Esophagus (tissue), 2 donors: ENCODE measurements around the gene PRR30. TPM values are rescaled to one million over a fixed set of nuclear protein-coding genes. Genes with fewer than 3 reads are reported as not detected.
"Not testable (repeated sequence)": the region's sequence is repeated elsewhere in the genome, so short reads cannot be mapped to it uniquely, and the experiment has no call there.

Experiments
- H3K27ac ChIP-seq, 2 donors: one replicate each; pipeline ENCODE4 v1.5.1; 2013; ENCODE audit warnings: low read depth in 2 of 2, mild to moderate bottlenecking in 2 of 2, inconsistent platforms in 1 of 2, low read length in 1 of 2, moderate library complexity in 1 of 2
- H3K27me3 ChIP-seq, 2 donors: one replicate each; pipeline ENCODE4 v1.6.1; 2013; ENCODE audit warnings: low read length in 2 of 2, control low read depth in 1 of 2, mild to moderate bottlenecking in 1 of 2; ENCODE audit not compliant: insufficient read depth in 2 of 2, control insufficient read depth in 1 of 2
- H3K36me3 ChIP-seq, 2 donors: one replicate each; pipeline ENCODE4 v1.6.1; 2013; ENCODE audit warnings: low read length in 1 of 2; ENCODE audit not compliant: control insufficient read depth in 2 of 2, insufficient read depth in 2 of 2
- H3K4me1 ChIP-seq, 2 donors: one replicate each; pipeline ENCODE4 v1.6.1; 2013; ENCODE audit warnings: low read length in 1 of 2; ENCODE audit not compliant: control insufficient read depth in 2 of 2, insufficient read depth in 2 of 2
- H3K4me3 ChIP-seq, 2 donors: one replicate each; pipeline ENCODE4 v1.5.1; 2013; ENCODE audit warnings: low read length in 2 of 2, mild to moderate bottlenecking in 2 of 2, low read depth in 1 of 2, moderate library complexity in 1 of 2
- H3K9me3 ChIP-seq, 2 donors: one replicate each; pipeline ENCODE4 v1.6.1; 2013; ENCODE audit warnings: mild to moderate bottlenecking in 2 of 2, low read depth in 1 of 2, low read length in 1 of 2, moderate library complexity in 1 of 2; ENCODE audit not compliant: control insufficient read depth in 2 of 2, insufficient read depth in 1 of 2
- WGBS, 2 donors: extraction: QIAGEN DNeasy Blood & Tissue Kit; methylation state at CpG; one replicate each; pipeline ENCODE4 v1.1.7; 2013; 5-methylcytosine and 5-hydroxymethylcytosine counted together
- polyA plus RNA-seq, 2 donors: library from polyadenylated mRNA; stranded (reverse); fragments of 200-250 nt; gene quantifications; one replicate each; pipeline ENCODE4 v1.2.3, GENCODE V29; 2013
- donor health status: healthy with polysubstance abuse.
- donor health status: Bipolar disorder and iron deficiency.

Gene PRR30
- polyA plus RNA-seq, result not detected

DNA sequence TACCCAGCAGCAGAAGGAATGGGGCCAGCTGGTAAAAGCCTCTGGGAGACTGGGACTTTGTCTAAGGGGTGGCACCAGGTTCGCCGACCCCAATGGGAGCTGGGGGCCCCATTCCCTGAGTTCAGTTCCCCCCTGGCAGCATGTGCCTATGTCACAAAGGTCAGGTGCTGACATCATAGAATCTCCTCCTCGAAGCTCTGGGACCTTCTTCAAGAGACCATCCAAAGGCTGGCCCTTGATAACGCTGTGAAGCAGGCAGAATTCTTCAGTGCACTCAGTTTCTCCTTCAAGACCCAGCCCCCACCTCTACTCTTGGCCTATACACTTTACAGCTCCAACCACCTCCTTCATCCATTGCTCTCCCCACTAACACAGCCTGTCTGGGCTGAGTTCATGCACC lies at the start of gene PRR30:
Gene PRR30 (minus strand): TSS at position 101 of the 400 bp plus-strand sequence. CDS start 1,081 bp downstream, outside the sequence.
- WGBS, 2 donors, result 76 to 81% methylated on average over 4 of the region's 4 CpGs
- no peak within 1 kb of the TSS for H3K27ac ChIP-seq
- H3K4me1 ChIP-seq, result no peaks in the 10 kb centered on the region
- H3K36me3 ChIP-seq, result no peaks in the 10 kb centered on the region
- no peak within 1 kb of the TSS for H3K4me3 ChIP-seq
- H3K9me3 ChIP-seq, result no peaks in the 10 kb centered on the region
- no peaks in the 10 kb centered on the region for H3K27me3 ChIP-seq

DNA sequence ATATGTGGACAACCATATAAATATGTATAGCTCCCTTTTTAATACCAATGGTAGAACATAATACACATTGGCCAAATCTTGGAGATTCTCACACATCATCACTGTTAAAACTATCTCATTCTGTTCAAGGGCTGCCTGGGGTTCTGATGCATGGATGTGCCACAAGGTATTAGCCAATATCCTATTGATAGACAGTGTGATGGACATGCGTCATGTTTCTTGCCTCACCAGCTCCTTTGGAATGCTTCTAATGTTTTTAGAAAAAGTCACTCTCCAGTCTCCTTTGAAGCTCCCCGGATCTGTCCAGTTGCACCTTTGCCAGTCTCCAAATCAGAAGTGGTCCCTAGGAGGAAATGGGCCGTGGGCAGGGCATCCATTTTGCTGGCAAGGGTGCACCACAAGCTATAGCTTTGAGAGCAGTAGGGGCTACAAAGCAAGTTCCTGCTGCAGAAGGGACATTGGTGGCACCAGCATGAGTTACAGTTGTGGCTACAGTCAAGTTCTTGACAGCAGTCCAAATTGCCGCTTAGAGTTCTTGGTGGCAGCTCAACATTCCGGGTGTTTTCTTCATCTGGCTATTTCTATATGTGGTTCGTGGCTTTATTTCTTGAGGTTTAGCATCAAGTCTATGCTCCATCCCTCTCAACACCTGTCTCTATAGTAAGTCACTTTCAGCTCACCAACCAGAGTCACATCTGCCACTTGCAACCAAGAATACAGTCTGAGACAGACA lies 47.6 kb upstream of the PRR30 start:
- H3K36me3 ChIP-seq, result no peaks in the 10 kb centered on the region
- no peaks in the 10 kb centered on the region for H3K9me3 ChIP-seq
- H3K4me1 ChIP-seq, result no peaks in the 10 kb centered on the region
- peaks cover 0 to 2% of the 10 kb centered on the region in 2 donors for H3K27me3 ChIP-seq
- no peak overlapping the region for H3K4me3 ChIP-seq
- 68 to 71% methylated on average over 6 of the region's 6 CpGs for WGBS, 2 donors
- H3K27ac ChIP-seq, result no peak overlapping the region

- no peaks in the 10 kb centered on the region for H3K4me1 ChIP-seq
- H3K27ac ChIP-seq, result peak overlapping the region in 1 of 2 donors; percentile 38
- WGBS, 2 donors, result 34 to 41% methylated on average over 6 of the region's 6 CpGs
- H3K27me3 ChIP-seq, result no peaks in the 10 kb centered on the region
- no peaks in the 10 kb centered on the region for H3K9me3 ChIP-seq
- no peak overlapping the region for H3K4me3 ChIP-seq
- no peaks in the 10 kb centered on the region for H3K36me3 ChIP-seq
These were observed 46.3 kb upstream of the PRR30 start for GRCh38 chr2:27185331-27186026.

DNA sequence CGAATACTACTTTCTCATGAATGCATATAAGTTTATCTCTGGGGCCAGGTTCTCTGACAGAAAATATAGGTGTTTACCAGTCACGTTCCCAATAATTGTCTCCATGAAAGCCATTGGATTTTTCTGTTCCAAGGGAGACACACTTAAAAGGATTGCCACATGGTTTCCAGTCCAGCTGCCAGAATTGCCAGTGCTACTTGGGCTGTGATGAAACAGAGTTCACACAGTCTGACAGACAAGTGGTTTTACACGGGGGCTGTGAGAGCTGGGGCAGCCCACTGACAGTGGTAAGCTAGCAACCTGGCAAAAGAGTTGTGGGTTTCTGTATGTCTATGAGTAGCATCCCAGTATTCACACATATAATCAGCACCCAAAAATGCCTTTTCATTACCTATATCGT lies 44.9 kb upstream of the PRR30 start:
- H3K27ac ChIP-seq, result peak overlapping the region in 1 of 2 donors; percentile 36
- H3K36me3 ChIP-seq, result no peaks in the 10 kb centered on the region
- no peak overlapping the region for H3K4me3 ChIP-seq
- 64 to 65% methylated on average over 4 of the region's 4 CpGs for WGBS, 2 donors
- H3K9me3 ChIP-seq, result no peaks in the 10 kb centered on the region
- H3K4me1 ChIP-seq, result no peaks in the 10 kb centered on the region
- no peaks in the 10 kb centered on the region for H3K27me3 ChIP-seq

DNA sequence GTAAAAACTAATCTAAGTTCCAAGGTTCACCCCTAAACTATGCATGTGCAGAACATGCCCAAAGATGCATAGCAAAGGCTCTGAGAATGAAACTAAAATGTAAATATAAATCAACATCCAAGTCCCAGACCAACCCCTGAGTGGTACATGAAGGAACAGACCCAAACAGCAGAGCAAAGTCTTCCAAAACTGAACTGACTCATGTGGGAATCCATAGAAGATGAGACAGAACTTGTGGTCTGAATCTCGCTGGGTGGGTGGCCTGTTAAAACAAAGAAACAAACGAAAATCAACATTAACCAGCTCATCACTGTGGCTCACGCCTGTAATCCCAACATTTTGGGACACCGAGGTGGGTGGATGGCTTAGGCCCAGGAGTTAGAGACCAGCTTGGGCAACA lies 43.1 kb upstream of the PRR30 start:
- WGBS, 2 donors, result 52 to 69% methylated on average over 4 of the region's 4 CpGs
- no peaks in the 10 kb centered on the region for H3K36me3 ChIP-seq

GRCh38 chr2:27179344-27180000 lies 40.3 kb upstream of the PRR30 start:
- Histone ChIP-seq H3K27me3 (no peaks in the 10 kb centered on the region), H3K27ac (no peak overlapping the region), H3K4me3 (no peak overlapping the region), H3K9me3 (no peaks in the 10 kb centered on the region), H3K4me1 (no peaks in the 10 kb centered on the region), H3K36me3 (no peaks in the 10 kb centered on the region)
- 61 to 67% methylated on average over 3 of the region's 3 CpGs for WGBS, 2 donors

More for the DNA sequence above, 43.1 kb upstream of the PRR30 start:
- H3K9me3 ChIP-seq, result no peaks in the 10 kb centered on the region
- no peak overlapping the region for H3K4me3 ChIP-seq
- H3K27me3 ChIP-seq, result no peaks in the 10 kb centered on the region
- no peak overlapping the region for H3K27ac ChIP-seq
- H3K4me1 ChIP-seq, result no peaks in the 10 kb centered on the region

DNA sequence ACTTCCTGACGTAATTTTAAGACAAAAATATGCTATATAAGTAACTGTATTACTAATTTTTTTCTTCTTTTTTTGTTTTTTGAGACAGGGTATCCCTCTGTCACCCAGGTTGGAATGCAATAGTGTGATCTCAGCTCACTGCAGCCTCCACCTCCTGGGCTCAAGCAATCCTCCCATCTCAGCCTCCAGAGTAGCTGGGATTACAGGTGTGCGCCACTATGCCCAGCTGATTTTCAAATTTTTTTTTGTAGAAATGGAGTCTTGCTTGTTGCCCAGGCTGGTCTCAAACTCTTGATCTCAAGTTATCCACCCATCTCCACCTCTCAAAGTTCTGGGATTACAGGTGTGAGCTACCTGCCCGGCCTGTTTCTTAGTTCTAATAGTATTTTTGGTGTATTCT lies 39.3 kb upstream of the PRR30 start:
- H3K4me3 ChIP-seq, result no peak overlapping the region
- no peaks in the 10 kb centered on the region for H3K27me3 ChIP-seq
- H3K9me3 ChIP-seq, result no peaks in the 10 kb centered on the region
- no peak overlapping the region for H3K27ac ChIP-seq
- no peaks in the 10 kb centered on the region for H3K4me1 ChIP-seq
- WGBS, 2 donors, result 84 to 92% methylated on average over 3 of the region's 3 CpGs
- no peaks in the 10 kb centered on the region for H3K36me3 ChIP-seq

DNA sequence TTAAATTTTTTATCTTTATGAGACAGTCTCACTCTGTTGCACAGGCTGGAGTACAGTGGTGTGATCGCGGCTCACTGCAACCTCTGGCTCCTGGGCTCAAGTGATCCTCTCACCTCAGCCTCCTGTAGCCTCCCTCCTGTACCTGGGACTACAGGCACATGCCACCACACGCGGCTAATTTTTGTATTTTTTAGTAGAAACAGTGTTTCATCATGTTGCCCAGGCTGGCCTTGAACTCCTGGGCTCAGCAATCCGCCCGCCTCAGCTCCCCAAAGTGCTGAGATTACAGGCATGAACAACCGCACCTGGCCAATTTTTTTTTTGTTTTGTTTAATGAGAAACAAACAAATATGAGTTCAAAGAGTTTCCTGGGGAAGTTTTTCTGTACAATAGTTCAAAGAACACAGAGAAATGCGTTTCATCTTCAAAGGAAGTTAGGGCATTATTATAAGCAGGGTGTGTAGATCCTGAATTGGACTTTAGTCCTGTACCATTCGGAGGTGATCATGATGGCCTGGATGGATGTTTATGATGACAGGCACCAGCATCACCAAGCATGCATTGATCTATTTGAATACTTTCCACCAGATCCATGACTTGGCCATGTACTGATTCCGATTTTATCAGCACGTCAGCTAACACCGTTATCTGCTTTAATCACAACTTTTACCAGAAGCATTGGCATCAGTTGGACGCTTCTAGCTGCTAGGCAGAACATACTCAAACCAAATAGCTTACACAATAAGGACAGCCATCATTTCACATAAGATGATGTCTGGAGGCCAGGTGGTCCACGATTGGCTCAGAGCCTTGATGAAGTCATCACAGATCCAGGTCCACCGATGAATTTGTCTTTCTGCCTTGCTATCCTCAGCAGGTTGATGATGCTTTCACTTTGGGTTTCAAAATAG lies 38.5 kb upstream of the PRR30 start:
- Histone ChIP-seq H3K4me3 (no peak overlapping the region), H3K27ac (no peak overlapping the region), H3K9me3 (no peaks in the 10 kb centered on the region), H3K4me1 (no peaks in the 10 kb centered on the region), H3K36me3 (no peaks in the 10 kb centered on the region), H3K27me3 (no peaks in the 10 kb centered on the region)
- 70 to 75% methylated on average over 15 of the region's 15 CpGs for WGBS, 2 donors

- 87 to 91% methylated on average over 4 of the region's 4 CpGs for WGBS, 2 donors
- not testable (repeated sequence) for H3K27ac ChIP-seq, H3K9me3 ChIP-seq, H3K4me3 ChIP-seq, H3K27me3 ChIP-seq, H3K4me1 ChIP-seq, H3K36me3 ChIP-seq
These were observed 36.6 kb upstream of the PRR30 start for GRCh38 chr2:27175781-27176180.
